HG02884 (cell line): ENCODE data around the gene PRAMEF6.
"Not testable (repeated sequence)": the region's sequence is repeated elsewhere in the genome, so short reads cannot be mapped to it uniquely, and the experiment has no call there.

Experiments used
- ATAC-seq: cut with Tn5 transposase; IDR thresholded peaks from one replicate; pipeline ENCODE4 v1.9.1; 2021; ENCODE audit warnings: mild to moderate bottlenecking, moderate library complexity; ENCODE audit not compliant: unreplicated experiment

Gene PRAMEF6

DNA sequence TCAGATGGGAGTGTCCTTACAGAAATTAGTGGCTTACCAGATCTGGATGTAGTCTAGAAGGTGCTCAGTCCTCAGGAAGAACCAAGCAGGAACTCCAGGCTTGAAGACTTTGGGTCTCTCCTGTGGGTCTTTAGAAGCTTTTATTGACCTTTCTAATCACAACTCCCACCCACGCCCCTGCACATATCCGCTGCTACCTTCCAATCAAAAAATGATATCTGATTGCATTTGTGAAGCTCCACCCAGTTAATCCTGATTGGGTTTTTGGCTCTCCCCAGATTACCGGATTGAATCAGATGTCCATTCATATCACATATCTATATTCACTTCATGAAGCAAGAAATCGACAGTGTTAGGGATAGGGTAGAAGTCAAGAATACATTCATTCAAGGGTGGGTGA, at the start of gene PRAMEF6:
TSS of gene PRAMEF6 (minus strand) at position 101 of the 400 bp plus-strand sequence. CDS start 5,062 bp downstream, outside the sequence.
- not testable (repeated sequence) for ATAC-seq

DNA sequence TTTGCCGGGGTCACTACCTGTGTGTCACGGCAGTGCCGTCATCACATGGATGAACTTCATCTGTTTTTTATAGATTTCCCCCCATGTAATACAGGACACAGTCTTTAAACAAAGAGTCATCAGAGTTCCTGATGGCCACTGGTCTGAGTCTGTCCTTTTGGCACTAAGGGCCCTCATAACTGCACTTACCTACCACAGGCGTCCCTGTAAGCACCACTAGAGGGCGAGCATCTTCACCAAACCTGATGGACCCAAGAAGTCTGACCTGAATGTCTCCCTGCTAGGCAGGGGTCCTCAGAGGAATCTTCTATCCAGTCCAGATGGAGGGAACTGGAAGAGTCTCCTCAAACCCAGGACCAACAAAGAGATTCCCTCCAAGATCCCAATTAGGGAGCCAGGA, 23.0 kb downstream of the PRAMEF6 start:
- ATAC-seq = not testable (repeated sequence)

DNA sequence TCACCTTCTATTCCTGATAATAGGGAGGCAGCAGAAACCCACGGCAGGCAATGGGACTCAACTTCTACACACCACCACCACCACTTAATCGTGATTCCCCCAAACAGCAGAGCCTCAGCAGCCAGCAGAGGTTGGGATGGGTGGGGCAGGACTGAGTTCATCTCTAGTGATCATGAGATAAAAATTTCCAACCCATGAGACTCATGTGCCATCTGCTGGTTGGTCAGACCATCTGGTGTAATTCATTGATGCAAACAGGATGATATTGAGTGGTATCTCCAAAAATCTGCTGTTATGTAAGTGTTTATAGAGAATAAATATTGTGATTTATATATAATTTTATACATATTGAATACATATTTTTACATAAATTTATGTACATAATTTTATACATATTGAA, 25.6 kb downstream of the PRAMEF6 start:
- ATAC-seq = not testable (repeated sequence)

DNA sequence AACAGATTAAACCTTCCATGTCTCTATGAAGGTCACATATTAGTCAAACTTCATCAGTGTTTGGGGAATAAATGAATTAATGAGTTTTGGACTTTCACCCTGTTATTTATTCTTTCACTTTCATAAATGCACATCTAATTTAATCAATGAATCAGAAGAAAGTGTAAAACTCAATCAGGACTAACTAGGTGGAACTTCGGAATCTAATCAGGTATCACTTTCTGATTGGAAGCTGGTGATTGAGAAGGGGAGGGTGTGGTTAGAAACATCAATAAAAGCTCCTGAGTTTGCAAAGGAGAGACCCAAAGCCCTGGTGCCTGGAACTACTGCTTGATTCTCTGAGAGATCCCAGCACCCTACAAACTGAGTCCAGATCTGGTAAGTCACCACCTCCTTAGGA, 31.1 kb downstream of the PRAMEF6 start, which contains the start of gene PRAMEF7:
TSS of gene PRAMEF7 (plus strand) at position 301 of the 400 bp plus-strand sequence. CDS start 1,083 bp downstream, outside the sequence.
- not testable (repeated sequence) for ATAC-seq

DNA sequence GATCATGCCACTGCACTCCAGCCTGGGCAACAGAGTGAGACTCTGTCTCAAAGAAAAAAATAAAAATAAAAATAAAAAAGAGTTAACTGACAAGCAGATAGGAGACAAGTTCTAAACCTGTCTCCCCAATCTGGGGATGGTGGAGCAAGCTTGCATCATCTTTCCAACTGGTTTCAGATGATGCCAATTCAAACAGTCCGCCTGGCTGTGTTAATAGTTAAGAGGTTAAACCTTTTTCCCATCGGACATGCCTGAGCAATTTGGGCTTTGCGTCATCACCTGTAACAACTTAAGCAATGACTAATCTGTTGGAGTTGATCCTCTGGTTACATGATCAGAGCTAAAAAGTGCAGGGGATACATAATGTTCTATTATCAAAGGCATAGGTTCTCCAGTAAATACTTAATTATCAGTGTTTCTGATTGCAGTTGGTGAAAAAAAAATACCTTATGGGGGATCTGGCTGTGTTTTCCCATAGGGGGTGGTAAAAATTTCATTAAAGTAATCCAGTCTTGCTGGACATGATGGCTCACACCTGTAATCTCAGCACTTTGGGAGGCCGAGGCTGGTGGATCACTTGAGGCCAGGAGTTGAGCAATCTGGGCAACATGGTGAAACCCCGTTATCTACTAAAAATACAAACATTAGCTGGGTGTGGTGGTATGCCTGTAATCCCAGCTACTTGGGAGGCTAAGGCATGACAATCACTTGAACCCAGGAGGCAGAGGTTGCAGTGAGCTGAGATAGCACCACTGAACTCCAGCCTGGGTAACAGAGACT, 43.4 kb downstream of the PRAMEF6 start:
- ATAC-seq = not testable (repeated sequence)

DNA sequence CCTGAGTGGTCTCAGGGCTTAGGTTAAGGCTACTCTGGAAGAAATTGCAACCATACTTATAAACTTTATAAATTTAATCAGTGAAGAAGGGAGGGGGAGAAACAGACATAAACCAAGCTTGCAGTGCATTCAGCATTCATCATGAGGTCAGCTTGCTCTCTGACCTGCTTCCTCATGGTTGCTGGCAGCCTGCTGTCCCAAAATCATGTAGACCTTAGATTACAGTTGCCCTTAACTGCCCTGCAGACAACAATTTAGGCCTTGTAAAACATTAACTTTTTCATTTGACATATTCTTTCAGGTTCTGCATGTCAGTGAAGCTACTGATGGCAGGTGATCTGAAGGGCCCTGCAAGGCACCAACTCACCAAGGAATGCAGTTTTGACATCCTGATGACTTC, 48.2 kb downstream of the PRAMEF6 start:
- ATAC-seq = not testable (repeated sequence)

DNA sequence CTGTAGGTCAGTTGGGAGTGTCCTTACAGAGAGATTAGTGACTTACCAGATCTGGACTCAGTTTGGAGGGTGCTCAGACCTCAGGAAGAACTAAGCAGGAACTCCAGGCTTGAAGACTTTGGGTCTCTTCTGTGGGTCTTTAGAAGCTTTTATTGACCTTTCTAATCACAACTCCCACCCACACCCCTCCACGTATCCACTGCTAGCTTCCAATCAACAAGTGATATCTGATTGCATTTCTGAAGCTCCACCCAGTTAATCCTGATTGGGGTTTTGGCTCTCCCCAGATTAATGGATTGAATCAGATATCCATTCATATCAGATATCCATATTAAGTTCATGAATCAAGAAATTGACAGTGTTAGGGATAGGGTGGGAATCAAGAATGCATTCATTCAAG, 49.2 kb downstream of the PRAMEF6 start, which contains the start of gene PRAMEF10:
TSS of gene PRAMEF10 (minus strand) at position 101 of the 400 bp plus-strand sequence. CDS start 2,423 bp downstream, outside the sequence.
- ATAC-seq = not testable (repeated sequence)
